ENCODE measurements around the gene MISP3.

- TF ChIP-seq POLR2A (IDR thresholded peaks at IDR 0.05) (no peak), CTCF (IDR thresholded peaks at IDR 0.05) (no peak)
Observed at GRCh38 chr19:14116525-14116917, 43.9 kb downstream of the MISP3 start.

Measured in uterus (tissue), 2 donors.